T1000 (cell line): Measurements from ENCODE around the gene PDE1A.

Experiments used
- DNase-seq: peaks from one replicate; lab custom pipeline; 2025; ENCODE audit warnings: mixed read lengths; lab: John Stamatoyannopoulos, UW

The PDE1A gene

DNA sequence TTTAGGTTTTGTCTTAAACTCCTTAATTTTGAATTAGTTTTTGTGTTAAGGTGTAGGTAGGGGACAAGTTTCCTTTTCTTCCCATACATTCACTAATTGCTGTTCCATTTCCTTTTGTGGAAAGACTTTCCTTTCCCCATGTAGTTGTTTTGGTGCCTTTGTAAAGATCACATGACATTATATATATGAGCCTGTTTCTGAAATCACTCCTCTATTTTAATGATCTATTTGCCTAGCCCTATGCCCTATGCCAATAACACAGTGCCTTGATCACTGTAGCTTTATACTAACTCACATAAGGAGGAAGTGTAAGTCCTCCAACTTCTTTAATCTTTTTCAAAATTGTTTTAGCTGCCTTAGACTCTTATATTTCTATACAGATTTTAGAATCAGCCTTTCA is 229.3 kb downstream of the PDE1A start:
- no peak for DNase-seq

- no peak for DNase-seq
Measured at GRCh38 chr2:182193291-182193690, 233.5 kb downstream of the PDE1A start.

- no peak for DNase-seq
Measured at GRCh38 chr2:182191061-182191460, 235.8 kb downstream of the PDE1A start.

DNA sequence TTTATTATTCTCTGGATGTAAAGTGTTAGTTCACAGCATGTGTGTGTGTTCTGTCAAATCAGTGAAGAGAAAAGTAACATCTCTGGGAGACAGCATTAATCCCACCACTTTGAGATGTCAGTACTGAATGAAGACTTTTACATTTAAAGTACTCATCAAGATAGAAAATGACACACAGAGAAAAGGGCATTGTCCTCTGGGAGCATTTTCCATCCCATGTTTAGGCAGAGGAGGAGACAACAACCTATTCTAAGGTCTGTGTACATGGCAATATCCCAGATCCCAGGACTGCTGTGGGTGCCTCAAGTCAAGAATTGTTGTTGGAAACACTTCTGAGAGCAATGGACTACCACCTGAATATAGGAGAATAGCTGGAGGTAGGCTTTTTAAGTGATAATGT is 239.7 kb downstream of the PDE1A start:
- DNase-seq = no peak

GRCh38 chr2:182186132-182186735 is 240.6 kb downstream of the PDE1A start:
- no peak for DNase-seq

DNA sequence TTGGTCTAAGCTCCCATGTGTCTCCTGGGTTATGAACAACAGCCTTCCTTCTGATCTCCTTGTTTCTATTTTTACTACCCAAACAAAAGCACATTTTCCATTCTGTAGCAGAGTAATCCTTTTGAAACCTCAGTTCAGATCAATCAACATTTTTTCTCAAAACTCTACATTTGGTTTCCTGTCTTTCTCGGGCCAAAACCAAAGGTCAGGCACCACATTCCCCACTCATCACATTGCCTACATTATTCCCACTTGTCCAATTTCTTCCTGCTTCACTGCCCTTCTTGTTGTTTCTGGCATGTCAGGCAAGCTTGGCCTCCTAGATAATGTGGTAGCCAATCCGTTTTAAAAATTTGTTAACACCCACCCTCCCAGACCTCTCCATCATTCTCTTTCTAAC is 244.4 kb downstream of the PDE1A start:
- DNase-seq = no peak

DNA sequence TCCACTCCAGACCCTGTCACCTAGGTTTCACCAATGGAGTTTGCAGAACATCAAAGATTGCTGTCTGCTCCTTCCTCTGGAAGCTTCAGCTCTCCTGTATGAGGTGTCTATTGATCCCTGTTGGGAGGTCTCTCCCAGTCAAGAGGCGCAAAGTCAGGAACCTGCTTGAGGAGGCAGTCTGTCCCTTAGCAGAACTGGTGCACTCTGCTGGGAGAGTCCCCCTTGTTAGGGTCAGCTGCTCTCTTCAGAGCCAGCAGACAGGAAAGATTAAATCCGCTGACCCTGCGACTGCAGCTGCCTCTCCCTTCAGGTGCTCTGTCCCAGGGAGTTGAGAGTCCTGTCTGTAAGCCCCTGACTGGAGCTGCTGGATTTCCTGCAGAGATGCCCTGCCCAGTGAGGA is 245.5 kb downstream of the PDE1A start:
- DNase-seq = no peak

GRCh38 chr2:182179176-182179575 is 247.7 kb downstream of the PDE1A start:
- no peak for DNase-seq

DNA sequence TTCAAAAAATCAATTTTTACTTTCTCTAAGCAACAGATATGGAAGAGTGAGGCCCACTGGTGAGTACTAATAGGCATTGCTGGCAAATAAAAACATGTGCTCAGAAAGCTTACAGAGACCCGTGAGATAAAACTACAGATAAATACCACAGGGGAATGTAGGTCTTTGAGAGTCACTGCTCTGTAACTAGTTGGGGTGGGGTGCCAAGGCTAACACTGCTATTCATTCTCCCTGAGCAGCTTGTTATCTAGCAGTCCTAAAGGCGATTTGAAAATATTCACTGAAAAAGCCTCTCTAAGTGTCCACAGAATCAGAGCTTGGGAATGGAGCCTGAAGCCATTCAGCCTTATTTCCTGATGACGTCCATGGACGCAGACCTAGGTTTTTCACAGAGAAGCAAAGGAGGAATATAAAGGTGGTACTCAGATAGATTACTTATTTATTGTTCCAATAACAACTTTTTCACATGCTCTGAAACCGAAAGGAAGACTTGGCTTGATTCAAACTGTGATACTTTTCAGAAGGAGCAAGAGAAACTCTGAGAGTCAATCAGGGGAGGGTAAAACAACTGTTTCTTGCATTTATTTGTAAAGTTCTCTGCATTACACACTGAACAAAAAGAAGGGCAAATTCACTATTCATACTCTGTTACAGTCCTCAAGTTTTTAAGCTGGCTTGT is 252.8 kb downstream of the PDE1A start:
- DNase-seq = no peak

- DNase-seq = no peak
Measured at GRCh38 chr2:182170341-182170740, 256.5 kb downstream of the PDE1A start.

DNA sequence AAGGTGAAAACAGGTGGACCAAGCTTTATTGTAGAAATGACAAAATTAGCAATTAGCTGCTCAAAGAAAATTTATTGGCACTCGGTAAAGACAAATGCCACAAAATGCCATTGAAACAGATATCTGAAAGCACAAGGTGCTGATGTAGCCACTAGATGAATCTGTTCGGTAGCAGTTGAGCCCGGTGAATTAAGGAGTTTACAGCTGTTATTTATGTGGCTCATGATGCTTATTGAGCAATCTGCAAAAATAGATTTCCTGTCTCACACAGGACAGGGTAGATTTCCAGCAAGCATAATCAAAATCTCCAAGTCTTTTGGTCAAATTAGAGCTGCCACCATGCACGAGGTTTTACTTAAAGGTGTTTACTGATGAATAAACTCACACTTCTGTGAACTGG is 259.0 kb downstream of the PDE1A start:
- DNase-seq = no peak

GRCh38 chr2:182166841-182167240 is 260.0 kb downstream of the PDE1A start:
- no peak for DNase-seq

- DNase-seq = no peak
Measured at GRCh38 chr2:182166406-182166805, 260.4 kb downstream of the PDE1A start.

- no peak for DNase-seq
Measured at GRCh38 chr2:182165202-182165601, 261.6 kb downstream of the PDE1A start.

GRCh38 chr2:182164686-182165085 is 262.1 kb downstream of the PDE1A start:
- DNase-seq = no peak

DNA sequence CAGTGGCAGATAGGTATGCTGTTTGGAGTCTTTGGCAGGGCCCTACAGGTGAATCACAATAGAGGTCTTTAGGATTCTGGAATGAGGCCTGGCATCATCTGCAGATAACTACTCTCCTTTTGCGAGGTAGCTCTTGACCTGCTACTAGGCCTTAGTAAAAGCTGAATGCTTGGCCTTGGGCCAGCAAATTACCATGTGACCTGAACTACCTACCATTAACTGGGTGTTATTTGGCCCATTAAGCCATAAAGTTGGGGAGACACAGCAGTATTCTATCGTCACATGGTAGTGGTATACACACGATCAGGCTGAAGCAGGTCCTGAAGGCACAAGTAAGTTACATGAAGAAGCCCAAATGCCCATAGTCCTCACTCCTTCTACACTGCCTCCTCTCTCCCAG is 263.0 kb downstream of the PDE1A start:
- no peak for DNase-seq

GRCh38 chr2:182148344-182148743 is 278.5 kb downstream of the PDE1A start:
- DNase-seq = no peak

- no peak for DNase-seq
Measured at GRCh38 chr2:182144776-182145165, 282.1 kb downstream of the PDE1A start.

GRCh38 chr2:182144041-182144775 is 282.6 kb downstream of the PDE1A start:
- no peak for DNase-seq

GRCh38 chr2:182142062-182142461 is 284.8 kb downstream of the PDE1A start:
- no peak for DNase-seq

GRCh38 chr2:182134201-182134600 is 292.6 kb downstream of the PDE1A start:
- DNase-seq = no peak

- DNase-seq = no peak
Measured at GRCh38 chr2:182133195-182133891, 293.5 kb downstream of the PDE1A start.

- no peak for DNase-seq
Measured at GRCh38 chr2:182132605-182133004, 294.2 kb downstream of the PDE1A start.
